Measurements from ENCODE around the gene DLX5. TPM values are rescaled to one million over a fixed set of nuclear protein-coding genes. Genes with fewer than 3 reads are reported as not detected.

DLX5 gene
- total and polyA plus RNA-seq, 9 of the 15 experiments (the other 6 are each of a cell fraction or from before 2014, with no cell fraction given) = not detected

DNA sequence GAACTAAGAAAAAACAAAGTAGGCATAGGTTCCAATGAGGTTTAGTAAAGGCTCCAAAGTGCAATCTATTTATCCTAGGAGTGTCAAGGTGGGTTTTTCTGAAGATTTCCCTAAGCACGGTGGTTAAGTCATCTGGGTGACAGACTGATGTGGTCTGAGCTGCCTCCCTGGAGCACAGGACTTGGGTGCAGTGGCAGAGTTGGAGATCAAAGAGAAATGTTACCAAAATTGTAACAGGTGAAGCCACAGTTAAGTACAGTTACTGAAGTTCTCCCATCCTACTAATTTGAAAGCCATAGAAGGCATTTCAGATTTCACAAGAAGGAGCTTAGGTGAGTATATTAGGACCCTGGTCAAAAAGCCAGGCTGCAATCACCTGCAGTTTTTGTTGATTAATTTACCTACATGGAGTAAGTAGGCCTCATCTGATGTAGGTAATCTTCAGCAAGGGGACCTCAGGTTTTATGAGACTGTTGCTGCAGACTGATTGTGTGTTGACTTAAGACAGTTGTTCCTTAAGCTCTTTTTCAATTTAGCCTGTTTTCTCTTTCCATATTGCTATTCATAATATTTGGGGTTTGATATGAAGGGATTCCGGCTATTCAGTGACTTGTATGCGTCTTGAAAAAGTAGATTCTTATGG is 16.2 kb downstream of the DLX5 start:
- no peaks in the 10 kb centered on the region for H3K79me2 ChIP-seq (ENCODE audit: control insufficient read depth, insufficient read depth, low read length)
- no peaks in the 10 kb centered on the region for H4K20me1 ChIP-seq (replicated peaks; ENCODE audit: control insufficient read depth, insufficient read depth, low read length)
- TF ChIP-seq TBL1XR1 (IDR thresholded peaks at IDR 0.05; ENCODE audit: low read length in 2 of 2) (no peak), ZNF232 (CRISPR knock-in tag; IDR thresholded peaks at IDR 0.05) (no peak), TSC22D4 (tag; IDR thresholded peaks at IDR 0.05) (no peak), NR1H2 (CRISPR knock-in tag; IDR thresholded peaks at IDR 0.05) (no peak), BRF2 (IDR thresholded peaks at IDR 0.05; ENCODE audit: borderline replicate concordance, insufficient read depth, insufficient read length) (no peak), SMAD4 (CRISPR knock-in tag; conservative IDR thresholded peaks at IDR 0.05) (no peak), MYNN (IDR thresholded peaks at IDR 0.05) (no peak), MYNN (CRISPR knock-in tag; IDR thresholded peaks at IDR 0.05) (no peak), ATF6 (CRISPR knock-in tag; IDR thresholded peaks at IDR 0.05) (no peak)
- no peak overlapping the region for H3K4me3 ChIP-seq
- ATAC-seq = no peak
- no peak overlapping the region for H3K9ac ChIP-seq (ENCODE audit: insufficient read depth in 1 of 2, low read depth in 2 of 2, low read length in 2 of 2)
- no TSS peak for BruUV-seq (replicated peaks)
- H3K27me3 ChIP-seq (ENCODE audit: control insufficient read depth in 2 of 2, insufficient read depth in 2 of 2, low read length in 2 of 2) = peaks cover 59% of the 10 kb centered on the region in 2 experiments; a peak in 4 of 5 replicates
- no peaks in the 10 kb centered on the region for H3K9me1 ChIP-seq (ENCODE audit: control insufficient read depth, insufficient read depth, low read length)
- in situ Hi-C loops (cut with MboI) (no loop called here), intact Hi-C loops (cut with micrococcal nuclease) (no loop called here)
- no peaks in the 10 kb centered on the region for H3K36me3 ChIP-seq (ENCODE audit: control insufficient read depth, insufficient read depth, low read length)
- no peak for FAIRE-seq
- H3K27ac ChIP-seq (ENCODE audit: extremely low read depth, low read depth, low read length) = no peak overlapping the region
- H3K4me2 ChIP-seq (ENCODE audit: insufficient read depth, low read length) = no peak overlapping the region
- POLR2A ChIA-PET = no interaction called here
- H3K4me1 ChIP-seq (replicated peaks in 1 of 2; ENCODE audit: control insufficient read depth in 2 of 2, insufficient read depth in 2 of 2, low read length in 2 of 2) = peaks cover 0 to 10% of the 10 kb centered on the region in 2 experiments; a peak in 1 of 5 replicates
- CTCF ChIA-PET (ENCODE audit: low intra/inter-chr PET ratio) = no interaction called here
- no peaks in the 10 kb centered on the region for H3K9me3 ChIP-seq (replicated peaks; ENCODE audit: control insufficient read depth, insufficient read depth, low read depth, low read length)
- 0% methylated on average over 3 of the region's 3 CpGs for WGBS (ENCODE audit: insufficient coverage, low coverage, missing lambda C conversion rate)
- H2AFZ ChIP-seq (ENCODE audit: low read depth, low read length) = no peak overlapping the region
- no peak for DNase-seq (ENCODE audit: extremely low read depth in 1 of 4, low spot score in 3 of 4)

Data from K562 (cell line).